GM21717 (cell line): ENCODE results near the gene AK9.
A peak's percentile ranks its signal among the peaks of the same experiment; 100 is the strongest.
"Not testable (repeated sequence)": the region's sequence is repeated elsewhere in the genome, so short reads cannot be mapped to it uniquely, and the experiment has no call there.

Experiments
- ATAC-seq: cut with Tn5 transposase; IDR thresholded peaks from one replicate; pipeline ENCODE4 v1.9.1; 2021; ENCODE audit warnings: mild to moderate bottlenecking, moderate library complexity; ENCODE audit not compliant: unreplicated experiment

AK9 gene

GRCh38 chr6:109461733-109462526, 229.1 kb downstream of the AK9 start:
- ATAC-seq: no peak

- ATAC-seq: not testable (repeated sequence)
Measured at GRCh38 chr6:109461205-109461604, 229.8 kb downstream of the AK9 start.

GRCh38 chr6:109460161-109460829, 230.7 kb downstream of the AK9 start:
- ATAC-seq: no peak

GRCh38 chr6:109458774-109459531, 232.0 kb downstream of the AK9 start:
- ATAC-seq: peak; percentile 34

- ATAC-seq: no peak
Measured at GRCh38 chr6:109457562-109457996, 233.4 kb downstream of the AK9 start.

GRCh38 chr6:109456710-109457561, 234.1 kb downstream of the AK9 start:
- ATAC-seq: no peak

GRCh38 chr6:109456111-109456583, 234.9 kb downstream of the AK9 start:
- no peak for ATAC-seq

GRCh38 chr6:109455437-109456110, 235.4 kb downstream of the AK9 start, which contains the start of gene MICAL1:
Gene MICAL1 (minus strand): TSS chr6:109455772. CDS start chr6:109454196, 1,576 bp downstream.
- peak; percentile 51 for ATAC-seq

GRCh38 chr6:109454496-109455436, 236.2 kb downstream of the AK9 start:
- peak; percentile 31 for ATAC-seq

GRCh38 chr6:109453594-109454495, 237.2 kb downstream of the AK9 start:
- ATAC-seq: no peak

- ATAC-seq: no peak
Measured at GRCh38 chr6:109453156-109453555, 237.8 kb downstream of the AK9 start.

GRCh38 chr6:109452181-109452580, 238.8 kb downstream of the AK9 start:
- no peak for ATAC-seq

- no peak for ATAC-seq
Measured at GRCh38 chr6:109451376-109451775, 239.6 kb downstream of the AK9 start.

- ATAC-seq: no peak
Measured at GRCh38 chr6:109450801-109451200, 240.2 kb downstream of the AK9 start.

GRCh38 chr6:109449795-109450673, 241.0 kb downstream of the AK9 start:
- ATAC-seq: no peak

GRCh38 chr6:109449064-109449794, 241.8 kb downstream of the AK9 start:
- ATAC-seq: no peak
